Endothelial cell of umbilical vein (primary cell): ENCODE data around the gene NFATC1.

Experiments used
- EZH2 ChIP-seq: IDR thresholded peaks from 2 replicates; pipeline ENCODE4 v1.6.1; 2012; ENCODE audit warnings: borderline replicate concordance, low read depth, mild to moderate bottlenecking, moderate library complexity, low read length, inconsistent platforms; ENCODE audit not compliant: severe bottlenecking
- JUN ChIP-seq: IDR thresholded peaks from 2 replicates; pipeline ENCODE4 v1.6.1; 2011; ENCODE audit warnings: borderline replicate concordance, low read depth; ENCODE audit not compliant: insufficient read length, insufficient read depth
- POLR2A ChIP-seq: IDR thresholded peaks from 2 replicates; pipeline ENCODE4 v1.6.1; 2012; ENCODE audit warnings: low read depth, mild to moderate bottlenecking, control low read depth, low read length
- POLR2AphosphoS5 ChIP-seq: IDR thresholded peaks from 2 replicates; pipeline ENCODE4 v1.6.1; 2012; ENCODE audit warnings: low read depth, mild to moderate bottlenecking, control low read depth, low read length, moderate library complexity; ENCODE audit not compliant: insufficient read depth
- TF ChIP-seq, protein P1 (sequence below), 2 donors: IDR thresholded peaks; 1 replicate in 1 of 2; 2 replicates in 1 of 2; pipeline ENCODE4 v1.5.1; 2011; ENCODE audit warnings: low read length in 2 of 2, mild to moderate bottlenecking in 2 of 2, moderate library complexity in 2 of 2, control low read depth in 1 of 2, inconsistent platforms in 1 of 2, low read depth in 1 of 2; ENCODE audit not compliant: insufficient read depth in 1 of 2; ENCODE audit errors: extremely low read depth in 1 of 2
- TF ChIP-seq, protein P2 (sequence below): IDR thresholded peaks from 2 replicates; pipeline ENCODE4 v1.6.1; 2011; ENCODE audit not compliant: insufficient read depth, insufficient read length

DNA sequence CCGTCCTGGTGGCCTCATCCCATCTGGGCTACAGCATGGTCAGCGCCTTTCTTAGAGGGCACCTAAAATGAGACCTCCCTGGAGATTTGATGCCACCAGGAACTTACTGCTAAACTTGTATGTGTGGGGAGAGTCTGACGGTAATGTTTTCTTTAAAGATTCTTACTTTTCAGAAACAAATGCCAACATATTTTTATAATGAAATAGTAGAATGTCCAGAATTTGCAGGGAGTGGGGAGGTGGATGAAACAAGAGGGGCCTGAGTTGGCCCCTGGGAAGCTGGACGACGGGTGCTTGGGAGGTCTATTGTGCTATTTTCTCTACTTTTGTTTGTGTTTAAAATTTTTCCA lies 165.1 kb downstream of the NFATC1 start:
- TF ChIP-seq JUN (no peak), POLR2AphosphoS5 (no peak), EZH2 (no peak), POLR2A (no peak)
- TF ChIP-seq, protein P1, sequence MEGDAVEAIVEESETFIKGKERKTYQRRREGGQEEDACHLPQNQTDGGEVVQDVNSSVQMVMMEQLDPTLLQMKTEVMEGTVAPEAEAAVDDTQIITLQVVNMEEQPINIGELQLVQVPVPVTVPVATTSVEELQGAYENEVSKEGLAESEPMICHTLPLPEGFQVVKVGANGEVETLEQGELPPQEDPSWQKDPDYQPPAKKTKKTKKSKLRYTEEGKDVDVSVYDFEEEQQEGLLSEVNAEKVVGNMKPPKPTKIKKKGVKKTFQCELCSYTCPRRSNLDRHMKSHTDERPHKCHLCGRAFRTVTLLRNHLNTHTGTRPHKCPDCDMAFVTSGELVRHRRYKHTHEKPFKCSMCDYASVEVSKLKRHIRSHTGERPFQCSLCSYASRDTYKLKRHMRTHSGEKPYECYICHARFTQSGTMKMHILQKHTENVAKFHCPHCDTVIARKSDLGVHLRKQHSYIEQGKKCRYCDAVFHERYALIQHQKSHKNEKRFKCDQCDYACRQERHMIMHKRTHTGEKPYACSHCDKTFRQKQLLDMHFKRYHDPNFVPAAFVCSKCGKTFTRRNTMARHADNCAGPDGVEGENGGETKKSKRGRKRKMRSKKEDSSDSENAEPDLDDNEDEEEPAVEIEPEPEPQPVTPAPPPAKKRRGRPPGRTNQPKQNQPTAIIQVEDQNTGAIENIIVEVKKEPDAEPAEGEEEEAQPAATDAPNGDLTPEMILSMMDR (IDR thresholded peaks at IDR 0.05; ENCODE audit: extremely low read depth in 1 of 2, insufficient read depth in 1 of 2, low read depth in 1 of 2, low read length in 2 of 2) = no peak
- TF ChIP-seq, protein P2, sequence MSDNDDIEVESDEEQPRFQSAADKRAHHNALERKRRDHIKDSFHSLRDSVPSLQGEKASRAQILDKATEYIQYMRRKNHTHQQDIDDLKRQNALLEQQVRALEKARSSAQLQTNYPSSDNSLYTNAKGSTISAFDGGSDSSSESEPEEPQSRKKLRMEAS = no peak
